HT1080 (cell line): ENCODE data around the gene TUBGCP2. TPM values are rescaled to one million over a fixed set of nuclear protein-coding genes. Genes with fewer than 3 reads are reported as not detected.

ENCODE experiments used
- DNase-seq: peaks from one replicate; pipeline ENCODE4 v3.0.0-alpha.2; 2015; ENCODE audit warnings: low read depth
- total RNA-seq: library from RNA; depleted of rRNA; stranded (reverse); fragments of >200 nt; shearing (Covaris generic); gene quantifications from 2 replicates; pipeline ENCODE4 v1.2.3, GENCODE V29; 2014

Gene TUBGCP2
- total RNA-seq, 1 experiment from 2014 or later = 119 TPM

GRCh38 chr10:133344236-133344635 lies 35.6 kb upstream of the TUBGCP2 start:
- DNase-seq = no peak

- peak; percentile 34 for DNase-seq
Observed at GRCh38 chr10:133343558-133343957, 34.9 kb upstream of the TUBGCP2 start.

GRCh38 chr10:133342942-133343341 lies 34.3 kb upstream of the TUBGCP2 start:
- DNase-seq = no peak

- no peak for DNase-seq
Observed at GRCh38 chr10:133341983-133342382, 33.3 kb upstream of the TUBGCP2 start.

GRCh38 chr10:133339708-133340380 lies 31.2 kb upstream of the TUBGCP2 start:
- DNase-seq = no peak

GRCh38 chr10:133338080-133339071 lies 29.7 kb upstream of the TUBGCP2 start:
- DNase-seq = no peak

GRCh38 chr10:133337370-133337725 lies 28.7 kb upstream of the TUBGCP2 start:
- no peak for DNase-seq

- no peak for DNase-seq
Observed at GRCh38 chr10:133336577-133337369, 28.1 kb upstream of the TUBGCP2 start, which contains the start of gene CALY. Gene CALY (minus strand): TSS chr10:133336896. CDS start chr10:133328989, 7,907 bp downstream.

GRCh38 chr10:133336118-133336576 lies 27.5 kb upstream of the TUBGCP2 start:
- DNase-seq = no peak

GRCh38 chr10:133335246-133336117 lies 26.8 kb upstream of the TUBGCP2 start:
- no peak for DNase-seq

- no peak for DNase-seq
Observed at GRCh38 chr10:133334503-133335245, 26.0 kb upstream of the TUBGCP2 start.

- DNase-seq = no peak
Observed at GRCh38 chr10:133332936-133333699, 24.4 kb upstream of the TUBGCP2 start.

- DNase-seq = peak; percentile 78
Observed at GRCh38 chr10:133329491-133330202, 21.0 kb upstream of the TUBGCP2 start.

- DNase-seq = no peak
Observed at GRCh38 chr10:133328358-133329343, 20.0 kb upstream of the TUBGCP2 start.

GRCh38 chr10:133327651-133328357 lies 19.1 kb upstream of the TUBGCP2 start:
- peak; percentile 38 for DNase-seq
